Gastroesophageal sphincter (tissue), 4 donors: Measurements from ENCODE around the gene COL19A1. TPM values are rescaled to one million over a fixed set of nuclear protein-coding genes. Genes with fewer than 3 reads are reported as not detected.

ENCODE experiments used
- ATAC-seq: fragments of 150-250 bp; one replicate; pipeline ENCODE4 v1.9.1; 2016; ENCODE audit warnings: mild to moderate bottlenecking, moderate library complexity
- H3K27ac ChIP-seq, 4 donors: fragments of 200-600 bp; sonication (generic) in 3 of 4; 1 replicate in 3 of 4; 2 replicates in 1 of 4; pipeline ENCODE4 v1.5.1; 2016 to 2019
- H3K27me3 ChIP-seq: fragments of 200-600 bp; sonication (generic); one replicate; pipeline ENCODE4 v1.5.1; 2019
- H3K36me3 ChIP-seq, 2 donors: fragments of 200-600 bp; sonication (generic); one replicate each; pipeline ENCODE4 v1.5.1; 2019; ENCODE audit warnings: control low read depth in 1 of 2
- H3K4me1 ChIP-seq, 3 donors: fragments of 200-600 bp; sonication (generic); 1 replicate in 2 of 3; 2 replicates in 1 of 3; pipeline ENCODE4 v1.5.1; 2016 to 2019; ENCODE audit warnings: control low read depth in 2 of 3
- H3K4me3 ChIP-seq, 2 donors: fragments of 200-600 bp; sonication (generic); one replicate each; pipeline ENCODE4 v1.5.1; 2019; ENCODE audit warnings: mild to moderate bottlenecking in 1 of 2, moderate library complexity in 1 of 2
- H3K9me3 ChIP-seq, 3 donors: fragments of 200-600 bp; sonication (generic); one replicate each; pipeline ENCODE4 v1.5.1; 2017 to 2019; ENCODE audit warnings: control low read depth in 2 of 3
- CTCF ChIP-seq, 4 experiments: fragments of 200-600 bp in 2 of 4; fragments of 450-650 bp in 2 of 4; sonication (generic) in 1 of 4; IDR thresholded peaks; one replicate each; pipeline ENCODE4 v1.5.1; 2017 to 2019; ENCODE audit warnings: antibody characterized with exemption in 4 of 4, mild to moderate bottlenecking in 2 of 4, moderate library complexity in 2 of 4
- EP300 ChIP-seq: sonication (generic); formaldehyde crosslinking; IDR thresholded peaks from one replicate; pipeline ENCODE4 v1.6.1; 2017; ENCODE audit warnings: antibody characterized with exemption, mild to moderate bottlenecking
- POLR2A ChIP-seq, 2 donors: fragments of 450-650 bp; IDR thresholded peaks; one replicate each; pipeline ENCODE4 v1.6.1; 2017; ENCODE audit warnings: antibody characterized with exemption in 2 of 2, mild to moderate bottlenecking in 2 of 2, moderate library complexity in 1 of 2
- POLR2AphosphoS5 ChIP-seq: sonication (generic); formaldehyde crosslinking; IDR thresholded peaks from one replicate; pipeline ENCODE4 v1.6.1; 2017; ENCODE audit warnings: antibody characterized with exemption
- WGBS, 2 donors: methylation state at CpG; one replicate each; pipeline ENCODE4 v1.1.5; 2018; ENCODE audit warnings: low coverage in 1 of 2; 5-methylcytosine and 5-hydroxymethylcytosine counted together
- total RNA-seq, 4 donors: library from RNA; depleted of rRNA; stranded (reverse); fragments of >200 nt; gene quantifications; one replicate each; pipeline ENCODE4 v1.1.0, GENCODE V29; 2016

The COL19A1 gene
- total RNA-seq, 4 donors from 2014 or later, result 3.7 to 15.6 (median 6.5) TPM

- Histone ChIP-seq H3K4me1 (no peaks in the 10 kb centered on the region), H3K27ac (no peak overlapping the region), H3K36me3 (no peaks in the 10 kb centered on the region), H3K4me3 (no peak overlapping the region), H3K27me3 (no peaks in the 10 kb centered on the region), H3K9me3 (no peaks in the 10 kb centered on the region)
- 41 to 62% methylated on average over 4 of the region's 4 CpGs for WGBS, 2 donors
- no peak for ATAC-seq
- TF ChIP-seq CTCF (IDR thresholded peaks at IDR 0.05) (no peak), POLR2AphosphoS5 (no peak), EP300 (no peak), POLR2A (IDR thresholded peaks at IDR 0.05) (no peak)
These were observed 214.2 kb downstream of the COL19A1 start for GRCh38 chr6:70080443-70081070.

- Histone ChIP-seq H3K27me3 (no peaks in the 10 kb centered on the region), H3K36me3 (no peaks in the 10 kb centered on the region), H3K27ac (no peak overlapping the region), H3K4me1 (no peaks in the 10 kb centered on the region), H3K9me3 (no peaks in the 10 kb centered on the region), H3K4me3 (no peak overlapping the region)
- TF ChIP-seq POLR2A (IDR thresholded peaks at IDR 0.05) (no peak), POLR2AphosphoS5 (no peak), CTCF (IDR thresholded peaks at IDR 0.05) (no peak), EP300 (no peak)
- WGBS, 2 donors, result 85 to 96% methylated on average over 4 to 5 of the region's 7 CpGs
- no peak for ATAC-seq
These were observed 216.5 kb downstream of the COL19A1 start for GRCh38 chr6:70082830-70083229.

- 63 to 91% methylated on average over 1 of the region's 1 CpG for WGBS, 2 donors
These were observed 220.4 kb downstream of the COL19A1 start for GRCh38 chr6:70086806-70087205.

GRCh38 chr6:70094156-70094555 lies 227.8 kb downstream of the COL19A1 start:
- Histone ChIP-seq H3K9me3 (no peaks in the 10 kb centered on the region), H3K36me3 (no peaks in the 10 kb centered on the region), H3K27ac (no peak overlapping the region), H3K4me3 (no peak overlapping the region), H3K27me3 (no peaks in the 10 kb centered on the region), H3K4me1 (peaks cover 0 to 4% (median 0%) of the 10 kb centered on the region in 3 donors)
- no peak for ATAC-seq
- no peak for TF ChIP-seq POLR2AphosphoS5
- no peak for TF ChIP-seq EP300
- no peak for TF ChIP-seq POLR2A (IDR thresholded peaks at IDR 0.05)
- TF ChIP-seq CTCF (IDR thresholded peaks at IDR 0.05), result no peak
- WGBS, 2 donors, result 30 to 67% methylated on average over 1 of the region's 1 CpG

More at GRCh38 chr6:70086806-70087205, 220.4 kb downstream of the COL19A1 start:
- no peaks in the 10 kb centered on the region for H3K27me3 ChIP-seq
- no peak for ATAC-seq
- TF ChIP-seq POLR2AphosphoS5 (no peak), POLR2A (IDR thresholded peaks at IDR 0.05) (no peak), CTCF (IDR thresholded peaks at IDR 0.05) (no peak), EP300 (no peak)
- no peaks in the 10 kb centered on the region for H3K9me3 ChIP-seq
- no peaks in the 10 kb centered on the region for H3K4me1 ChIP-seq
- H3K36me3 ChIP-seq, result no peaks in the 10 kb centered on the region
- H3K4me3 ChIP-seq, result no peak overlapping the region
- no peak overlapping the region for H3K27ac ChIP-seq

GRCh38 chr6:70099732-70100131 lies 233.4 kb downstream of the COL19A1 start:
- no peaks in the 10 kb centered on the region for H3K27me3 ChIP-seq
- WGBS, 2 donors, result 53 to 71% methylated on average over 3 of the region's 3 CpGs
- H3K4me3 ChIP-seq, result no peak overlapping the region
- no peak for ATAC-seq
- H3K27ac ChIP-seq, result no peak overlapping the region
- no peaks in the 10 kb centered on the region for H3K4me1 ChIP-seq
- no peaks in the 10 kb centered on the region for H3K36me3 ChIP-seq
- H3K9me3 ChIP-seq, result no peaks in the 10 kb centered on the region
- no peak for TF ChIP-seq CTCF (IDR thresholded peaks at IDR 0.05)
- TF ChIP-seq POLR2AphosphoS5, result no peak
- TF ChIP-seq POLR2A (IDR thresholded peaks at IDR 0.05), result no peak
- TF ChIP-seq EP300, result no peak
